Measurements from ENCODE around the gene PPP3R2. TPM values are rescaled to one million over a fixed set of nuclear protein-coding genes. Genes with fewer than 3 reads are reported as not detected.
A peak's percentile ranks its signal among the peaks of the same experiment; 100 is the strongest.

Gene PPP3R2
- not detected in 2 replicates for total RNA-seq (2014; rRNA removed; shearing (Covaris generic))
- not detected in 2 replicates for polyA plus RNA-seq (2014; cell fraction: nucleus; rRNA removed)

- DNase-seq (ENCODE audit: extremely low read depth, low read depth): no peak
These were observed at the start of gene PPP3R2 for GRCh38 chr9:101594796-101595195. Gene PPP3R2 (minus strand): TSS chr9:101594969. CDS start chr9:101594921, 48 bp downstream.

- no peak for DNase-seq (ENCODE audit: extremely low read depth, low read depth)
These were observed 45.3 kb upstream of the PPP3R2 start for GRCh38 chr9:101639785-101640665.

GRCh38 chr9:101639311-101639710, 44.5 kb upstream of the PPP3R2 start:
- no peak for DNase-seq (ENCODE audit: extremely low read depth, low read depth)

- no peak for DNase-seq (ENCODE audit: extremely low read depth, low read depth)
These were observed 41.5 kb upstream of the PPP3R2 start for GRCh38 chr9:101636247-101636646.

- no peak for DNase-seq (ENCODE audit: extremely low read depth, low read depth)
These were observed 40.7 kb upstream of the PPP3R2 start for GRCh38 chr9:101635473-101635872.

DNA sequence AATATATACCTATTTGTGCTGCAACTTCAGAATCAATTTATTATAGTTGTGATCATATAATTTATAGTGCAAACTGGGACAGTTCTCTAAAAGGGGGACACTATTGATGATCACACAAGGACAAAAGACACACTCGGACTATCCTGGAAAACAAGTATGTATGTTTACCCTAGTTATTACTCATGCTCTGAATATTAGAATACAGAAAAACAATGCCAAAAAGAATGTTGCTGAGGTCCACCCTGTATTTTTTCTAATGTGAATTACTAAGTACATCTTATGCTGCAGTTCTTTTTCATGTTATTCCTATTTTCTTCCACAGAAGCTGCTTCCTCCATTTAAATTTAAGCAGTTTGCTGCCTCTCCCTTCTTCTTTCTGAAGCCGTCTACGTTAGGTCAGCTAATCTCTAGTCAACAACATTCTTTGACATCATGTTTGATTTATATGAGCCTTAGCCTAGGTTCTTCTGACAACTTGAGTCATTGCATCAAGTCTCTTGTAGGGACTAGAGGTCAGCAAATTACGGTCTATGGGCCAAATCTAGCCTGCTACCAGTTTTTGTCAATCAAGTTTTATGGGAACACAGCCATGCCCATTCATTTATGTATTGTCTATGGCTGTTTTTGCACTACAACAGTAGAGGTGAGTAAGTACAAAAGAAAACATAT, 40.1 kb upstream of the PPP3R2 start:
- no peak for DNase-seq (ENCODE audit: extremely low read depth, low read depth)

DNA sequence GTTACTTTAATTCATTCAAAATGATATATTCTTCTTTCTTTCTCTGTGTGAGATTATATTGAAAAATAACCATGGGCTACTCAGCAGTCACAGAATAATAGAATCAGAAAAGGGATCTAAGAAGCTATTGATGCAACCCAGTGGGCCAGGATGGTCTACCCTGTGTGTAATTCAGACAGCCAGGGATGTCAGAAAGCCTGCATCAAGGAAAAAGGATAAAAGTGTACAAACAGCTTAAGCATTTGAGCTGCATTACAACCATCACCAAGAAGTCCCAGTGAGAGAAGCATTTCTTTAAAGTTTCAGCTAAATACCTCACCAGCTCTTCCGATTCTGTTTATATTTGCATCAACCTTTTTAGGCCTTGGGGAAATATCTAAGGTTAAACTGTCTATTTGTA, 37.8 kb upstream of the PPP3R2 start:
- DNase-seq (ENCODE audit: extremely low read depth, low read depth): no peak

- no peak for DNase-seq (ENCODE audit: extremely low read depth, low read depth)
These were observed 37.1 kb upstream of the PPP3R2 start for GRCh38 chr9:101631892-101632291.

- no peak for DNase-seq (ENCODE audit: extremely low read depth, low read depth)
These were observed 34.9 kb upstream of the PPP3R2 start for GRCh38 chr9:101629636-101630035.

GRCh38 chr9:101628173-101628572, 33.4 kb upstream of the PPP3R2 start:
- peak; percentile 55 for DNase-seq (ENCODE audit: extremely low read depth, low read depth)

GRCh38 chr9:101626295-101626694, 31.5 kb upstream of the PPP3R2 start:
- no peak for DNase-seq (ENCODE audit: extremely low read depth, low read depth)

- DNase-seq (ENCODE audit: extremely low read depth, low read depth): no peak
These were observed 31.1 kb upstream of the PPP3R2 start for GRCh38 chr9:101625876-101626275.

GRCh38 chr9:101620452-101620851, 25.7 kb upstream of the PPP3R2 start:
- no peak for DNase-seq (ENCODE audit: extremely low read depth, low read depth)

DNA sequence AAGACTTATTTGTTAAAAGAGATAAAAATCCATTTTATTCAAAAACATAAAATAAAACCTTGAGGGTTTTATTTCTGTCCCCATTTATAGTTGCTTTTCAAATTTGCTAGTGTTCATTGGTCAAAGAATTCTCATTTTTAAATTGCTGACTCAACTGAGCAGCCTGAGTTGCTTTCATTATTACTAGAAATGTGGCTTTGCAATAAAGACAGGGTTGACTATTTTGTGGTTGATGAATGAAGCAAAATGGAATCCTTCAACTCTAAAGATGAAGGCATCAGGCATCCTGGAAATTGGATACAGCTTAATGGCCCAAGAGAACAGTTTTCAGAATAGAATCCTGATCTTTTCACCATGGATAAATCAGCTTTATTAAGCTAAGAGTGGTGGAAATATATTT, 23.9 kb upstream of the PPP3R2 start:
- no peak for DNase-seq (ENCODE audit: extremely low read depth, low read depth)

GRCh38 chr9:101605547-101605946, 10.8 kb upstream of the PPP3R2 start:
- no peak for DNase-seq (ENCODE audit: extremely low read depth, low read depth)

DNA sequence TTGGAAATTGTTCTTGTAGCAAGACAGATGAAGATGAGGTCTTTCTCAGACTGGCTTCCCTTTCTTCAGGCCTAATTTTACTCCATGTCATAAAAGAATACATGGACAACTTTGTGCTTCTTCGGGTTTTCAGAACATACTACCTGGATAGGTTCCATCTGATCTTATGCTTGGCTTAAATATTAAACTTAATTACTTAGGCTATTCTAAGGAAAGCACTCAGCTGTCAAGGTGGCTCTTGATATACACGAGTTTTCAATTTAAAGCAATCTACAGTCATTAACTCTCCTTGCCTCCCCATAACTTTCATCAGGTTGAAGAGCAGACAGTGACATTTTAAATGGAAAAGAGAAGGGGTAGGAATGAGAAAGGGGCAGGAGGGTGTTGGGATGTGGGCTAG, 9.5 kb upstream of the PPP3R2 start:
- no peak for DNase-seq (ENCODE audit: extremely low read depth, low read depth)

DNA sequence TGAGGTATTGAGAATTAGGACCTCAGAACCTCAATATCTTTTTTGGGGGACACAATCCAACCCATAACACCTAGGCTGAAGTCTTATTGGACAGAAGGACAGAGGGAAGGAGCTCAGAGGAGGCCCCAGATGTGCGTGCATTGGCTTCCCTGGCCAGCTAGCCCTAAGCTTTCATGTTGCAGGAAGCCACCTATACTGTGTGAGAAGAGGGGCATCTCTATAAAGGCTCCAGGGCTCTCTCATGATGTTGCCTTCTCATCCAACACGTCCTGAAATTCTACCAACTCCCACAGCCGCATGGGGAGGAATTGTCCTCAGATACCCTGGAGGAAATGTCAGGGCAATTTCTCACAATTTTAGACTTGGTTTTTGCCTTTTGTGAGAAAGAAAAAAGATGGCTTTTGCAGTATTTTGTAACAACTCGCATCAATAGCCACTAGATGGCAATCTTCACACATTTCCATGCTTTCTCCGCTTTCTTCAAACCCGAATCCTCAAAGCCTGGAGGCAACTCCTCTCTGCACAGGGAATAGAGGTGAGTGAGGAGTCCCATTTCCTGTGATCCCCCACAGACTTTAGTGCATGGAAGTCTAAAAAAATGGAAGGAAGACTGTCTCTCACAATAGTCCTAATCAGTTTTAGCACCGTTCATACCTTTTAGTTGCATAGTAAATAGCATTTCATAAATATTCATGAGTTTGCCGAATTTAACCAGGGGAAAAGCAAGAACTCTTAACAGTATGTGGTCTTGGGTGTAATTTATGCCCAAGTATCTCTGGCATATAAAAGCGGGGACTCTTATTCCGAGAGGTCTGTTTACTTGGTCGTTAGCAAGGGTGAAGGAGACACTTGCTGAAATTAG, 7.4 kb upstream of the PPP3R2 start:
- peak; percentile 57 for DNase-seq (ENCODE audit: extremely low read depth, low read depth)

GRCh38 chr9:101593345-101593744, 1.4 kb downstream of the PPP3R2 start:
- DNase-seq (ENCODE audit: extremely low read depth, low read depth): no peak

- no peak for DNase-seq (ENCODE audit: extremely low read depth, low read depth)
These were observed 2.0 kb downstream of the PPP3R2 start for GRCh38 chr9:101592788-101593187.

GRCh38 chr9:101591787-101592446, 2.9 kb downstream of the PPP3R2 start:
- DNase-seq (ENCODE audit: extremely low read depth, low read depth): no peak
